Measurements from ENCODE around the gene GZMM.
"Not testable (repeated sequence)": the region's sequence is repeated elsewhere in the genome, so short reads cannot be mapped to it uniquely, and the experiment has no call there.

GZMM gene

DNA sequence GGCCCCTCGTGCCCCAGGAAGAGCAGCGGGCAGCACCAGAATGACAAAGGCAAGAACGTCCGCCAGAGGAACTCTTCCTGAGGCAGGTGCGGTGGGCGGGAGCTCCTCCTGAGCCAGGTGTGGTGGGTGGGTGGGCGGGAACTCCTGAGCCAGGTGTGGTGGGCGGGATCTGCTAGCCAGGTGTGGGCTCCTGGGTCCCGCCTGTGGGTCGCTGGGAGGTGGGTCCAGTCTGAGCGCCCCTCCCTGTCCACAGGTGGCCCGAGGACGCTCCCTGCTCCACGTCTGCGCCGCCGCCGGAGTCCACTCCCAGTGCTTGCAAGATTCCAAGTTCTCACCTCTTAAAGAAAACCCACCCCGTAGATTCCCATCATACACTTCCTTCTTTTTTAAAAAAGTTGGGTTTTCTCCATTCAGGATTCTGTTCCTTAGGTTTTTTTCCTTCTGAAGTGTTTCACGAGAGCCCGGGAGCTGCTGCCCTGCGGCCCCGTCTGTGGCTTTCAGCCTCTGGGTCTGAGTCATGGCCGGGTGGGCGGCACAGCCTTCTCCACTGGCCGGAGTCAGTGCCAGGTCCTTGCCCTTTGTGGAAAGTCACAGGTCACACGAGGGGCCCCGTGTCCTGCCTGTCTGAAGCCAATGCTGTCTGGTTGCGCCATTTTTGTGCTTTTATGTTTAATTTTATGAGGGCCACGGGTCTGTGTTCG is 38.8 kb downstream of the GZMM start:
- TF ChIP-seq, protein P1, sequence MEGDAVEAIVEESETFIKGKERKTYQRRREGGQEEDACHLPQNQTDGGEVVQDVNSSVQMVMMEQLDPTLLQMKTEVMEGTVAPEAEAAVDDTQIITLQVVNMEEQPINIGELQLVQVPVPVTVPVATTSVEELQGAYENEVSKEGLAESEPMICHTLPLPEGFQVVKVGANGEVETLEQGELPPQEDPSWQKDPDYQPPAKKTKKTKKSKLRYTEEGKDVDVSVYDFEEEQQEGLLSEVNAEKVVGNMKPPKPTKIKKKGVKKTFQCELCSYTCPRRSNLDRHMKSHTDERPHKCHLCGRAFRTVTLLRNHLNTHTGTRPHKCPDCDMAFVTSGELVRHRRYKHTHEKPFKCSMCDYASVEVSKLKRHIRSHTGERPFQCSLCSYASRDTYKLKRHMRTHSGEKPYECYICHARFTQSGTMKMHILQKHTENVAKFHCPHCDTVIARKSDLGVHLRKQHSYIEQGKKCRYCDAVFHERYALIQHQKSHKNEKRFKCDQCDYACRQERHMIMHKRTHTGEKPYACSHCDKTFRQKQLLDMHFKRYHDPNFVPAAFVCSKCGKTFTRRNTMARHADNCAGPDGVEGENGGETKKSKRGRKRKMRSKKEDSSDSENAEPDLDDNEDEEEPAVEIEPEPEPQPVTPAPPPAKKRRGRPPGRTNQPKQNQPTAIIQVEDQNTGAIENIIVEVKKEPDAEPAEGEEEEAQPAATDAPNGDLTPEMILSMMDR (IDR thresholded peaks at IDR 0.05; ENCODE audit: low read depth, low read length) = no peak
- in situ Hi-C loops (cut with HindIII; ENCODE audit: low sequenced_read_pairs) = no loop called here
- no peak overlapping the region for H3K4me3 ChIP-seq (ENCODE audit: low read depth, low read length)
- peak; percentile 32 for DNase-seq (ENCODE audit: low read depth, low spot score)

DNA sequence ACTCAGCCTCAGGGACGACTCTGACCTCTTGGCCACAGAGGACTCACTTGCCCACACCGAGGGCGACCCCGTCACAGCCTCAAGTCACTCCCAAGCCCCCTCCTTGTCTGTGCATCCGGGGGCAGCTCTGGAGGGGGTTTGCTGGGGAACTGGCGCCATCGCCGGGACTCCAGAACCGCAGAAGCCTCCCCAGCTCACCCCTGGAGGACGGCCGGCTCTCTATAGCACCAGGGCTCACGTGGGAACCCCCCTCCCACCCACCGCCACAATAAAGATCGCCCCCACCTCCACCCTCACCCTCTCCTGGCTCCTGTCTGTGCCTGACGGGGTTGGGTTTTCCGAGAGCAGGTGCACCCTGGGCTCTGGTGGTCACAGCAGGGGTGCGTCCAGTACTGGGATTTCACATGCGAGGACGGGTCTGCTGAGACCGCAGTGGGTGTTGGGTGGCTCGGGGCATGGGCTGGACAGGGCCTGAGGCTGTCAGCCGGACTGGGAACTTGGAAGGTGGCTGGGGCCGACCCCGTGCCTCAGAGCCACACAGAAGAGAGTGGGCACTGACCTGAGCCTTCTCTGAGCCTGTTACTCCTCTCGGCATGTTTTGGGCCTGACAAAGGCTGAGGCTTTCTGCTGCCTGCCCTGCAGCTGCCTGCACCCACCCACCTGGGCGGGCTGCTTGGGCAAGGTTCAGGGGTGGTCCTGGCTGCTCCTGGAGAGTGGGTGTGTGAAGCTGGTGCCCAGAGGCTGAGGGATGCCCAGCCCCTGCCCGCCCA is 39.5 kb downstream of the GZMM start:
- DNase-seq (ENCODE audit: low read depth, low spot score) = no peak
- in situ Hi-C loops (cut with HindIII; ENCODE audit: low sequenced_read_pairs) = no loop called here
- H3K4me3 ChIP-seq (ENCODE audit: low read depth, low read length) = no peak overlapping the region
- TF ChIP-seq, protein P1 (IDR thresholded peaks at IDR 0.05; ENCODE audit: low read depth, low read length) = no peak

DNA sequence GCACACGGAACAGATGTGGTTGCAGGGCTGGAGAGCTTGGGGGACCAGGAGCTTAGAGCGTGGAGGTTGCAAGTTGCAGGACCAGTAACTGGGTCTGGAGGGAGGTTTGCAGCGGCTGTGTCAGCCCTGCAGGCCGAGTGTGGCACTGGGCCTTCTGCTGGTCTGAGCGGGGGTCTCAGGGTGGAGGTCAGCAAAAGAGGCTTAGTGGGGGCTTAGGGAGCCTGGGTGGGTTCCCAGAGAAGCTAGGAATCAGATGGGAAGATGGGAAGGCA is 40.1 kb downstream of the GZMM start:
- H3K4me3 ChIP-seq (ENCODE audit: low read depth, low read length) = no peak overlapping the region
- in situ Hi-C loops (cut with HindIII; ENCODE audit: low sequenced_read_pairs) = no loop called here
- TF ChIP-seq, protein P1 (IDR thresholded peaks at IDR 0.05; ENCODE audit: low read depth, low read length) = no peak
- DNase-seq (ENCODE audit: low read depth, low spot score) = no peak

DNA sequence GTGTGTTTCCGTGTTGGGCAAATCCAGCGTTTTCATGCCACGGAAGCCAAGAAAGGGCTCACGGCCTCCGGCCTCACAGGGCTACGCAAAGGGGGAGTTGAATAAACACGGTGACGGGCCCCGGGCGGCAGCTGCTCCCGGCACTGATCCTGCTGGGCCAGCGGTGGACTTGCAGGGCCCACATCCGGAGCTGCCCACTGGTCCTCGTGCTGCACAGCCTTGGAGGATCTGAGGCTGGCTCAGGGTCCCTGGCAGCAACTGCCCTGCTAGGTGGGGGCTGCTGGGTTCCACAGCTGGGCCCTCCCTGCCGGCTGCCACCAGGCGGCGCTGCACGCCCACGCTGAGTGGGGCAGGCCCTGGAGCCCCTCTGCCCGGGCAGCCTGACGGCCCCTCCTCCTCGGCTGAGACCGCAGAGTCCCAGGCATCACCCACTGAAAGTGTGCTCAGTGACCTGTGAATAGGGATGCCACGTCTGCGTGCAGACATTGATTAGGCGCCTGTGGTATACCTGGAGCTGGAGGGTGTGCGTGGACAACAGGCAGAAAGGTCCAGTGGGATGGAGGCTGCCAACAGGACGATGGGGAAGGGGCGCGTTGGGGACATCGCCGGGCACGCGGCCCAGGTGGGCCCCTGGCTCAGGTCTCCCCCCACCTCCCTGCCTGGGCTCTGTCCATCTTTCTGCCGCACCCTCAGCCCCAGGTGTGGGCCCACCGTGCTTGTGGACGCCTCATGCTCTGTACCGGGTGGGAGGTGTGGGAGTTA is 40.6 kb downstream of the GZMM start:
- TF ChIP-seq, protein P1 (IDR thresholded peaks at IDR 0.05; ENCODE audit: low read depth, low read length) = peak; percentile 96
- peak; percentile 47 for DNase-seq (ENCODE audit: low read depth, low spot score)
- no peak overlapping the region for H3K4me3 ChIP-seq (ENCODE audit: low read depth, low read length)
- in situ Hi-C loops (cut with HindIII; ENCODE audit: low sequenced_read_pairs) = no loop called here

DNA sequence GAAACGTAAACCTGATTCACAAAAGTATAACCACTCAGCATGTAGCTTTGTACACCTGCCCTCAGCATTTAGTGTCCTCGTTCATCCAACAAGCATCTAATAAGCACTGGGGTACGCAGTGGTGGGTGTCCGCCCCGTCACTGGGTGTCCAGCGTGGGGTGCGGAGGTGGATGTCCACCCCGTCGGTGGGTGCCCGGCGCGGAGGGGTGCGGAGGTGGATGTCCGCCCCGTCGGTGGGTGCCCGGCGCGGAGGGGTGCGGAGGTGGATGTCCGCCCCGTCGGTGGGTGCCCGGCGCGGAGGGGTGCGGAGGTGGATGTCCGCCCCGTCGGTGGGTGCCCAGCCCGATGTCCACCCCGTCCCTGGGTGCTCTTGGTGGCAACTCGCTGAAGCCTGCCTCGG is 41.3 kb downstream of the GZMM start:
- in situ Hi-C loops (cut with HindIII; ENCODE audit: low sequenced_read_pairs); DNase-seq (ENCODE audit: low read depth, low spot score); H3K4me3 ChIP-seq (ENCODE audit: low read depth, low read length): not testable (repeated sequence)

DNA sequence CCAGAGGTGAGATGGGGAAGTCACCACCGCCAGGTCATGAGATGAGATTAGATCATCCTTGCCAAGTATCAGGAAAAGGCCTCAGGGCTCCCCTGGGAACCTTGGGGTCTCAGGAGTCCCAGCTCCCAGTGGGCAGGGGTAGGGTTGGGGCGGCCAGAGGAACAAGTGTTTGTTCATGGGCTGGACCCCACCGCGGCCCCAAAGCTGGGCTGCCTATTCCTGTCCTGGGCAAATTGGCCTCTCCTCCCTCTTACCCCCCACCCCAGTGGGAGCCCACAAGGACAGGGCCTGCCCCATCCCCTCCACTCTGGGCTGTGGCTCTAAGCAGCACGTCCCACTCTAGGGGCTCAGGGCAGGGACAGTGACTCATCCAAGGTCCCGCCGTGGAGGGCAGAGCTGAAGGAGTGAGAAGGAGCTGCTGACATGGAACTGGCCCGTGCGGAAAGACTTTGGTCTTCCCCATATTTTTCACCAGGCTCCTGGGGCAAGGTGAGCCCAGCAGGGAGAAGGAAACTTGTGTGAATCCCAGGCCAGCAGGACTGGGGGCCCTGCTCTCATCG is 41.8 kb downstream of the GZMM start:
- TF ChIP-seq, protein P1 (IDR thresholded peaks at IDR 0.05; ENCODE audit: low read depth, low read length) = no peak
- DNase-seq (ENCODE audit: low read depth, low spot score) = no peak
- in situ Hi-C loops (cut with HindIII; ENCODE audit: low sequenced_read_pairs) = no loop called here
- no peak overlapping the region for H3K4me3 ChIP-seq (ENCODE audit: low read depth, low read length)

All from astrocyte of the spinal cord (primary cell).